ENCODE measurements around the gene CTNNBL1.
"Not testable (repeated sequence)": the region's sequence is repeated elsewhere in the genome, so short reads cannot be mapped to it uniquely, and the experiment has no call there.

CTNNBL1 gene, protein sequence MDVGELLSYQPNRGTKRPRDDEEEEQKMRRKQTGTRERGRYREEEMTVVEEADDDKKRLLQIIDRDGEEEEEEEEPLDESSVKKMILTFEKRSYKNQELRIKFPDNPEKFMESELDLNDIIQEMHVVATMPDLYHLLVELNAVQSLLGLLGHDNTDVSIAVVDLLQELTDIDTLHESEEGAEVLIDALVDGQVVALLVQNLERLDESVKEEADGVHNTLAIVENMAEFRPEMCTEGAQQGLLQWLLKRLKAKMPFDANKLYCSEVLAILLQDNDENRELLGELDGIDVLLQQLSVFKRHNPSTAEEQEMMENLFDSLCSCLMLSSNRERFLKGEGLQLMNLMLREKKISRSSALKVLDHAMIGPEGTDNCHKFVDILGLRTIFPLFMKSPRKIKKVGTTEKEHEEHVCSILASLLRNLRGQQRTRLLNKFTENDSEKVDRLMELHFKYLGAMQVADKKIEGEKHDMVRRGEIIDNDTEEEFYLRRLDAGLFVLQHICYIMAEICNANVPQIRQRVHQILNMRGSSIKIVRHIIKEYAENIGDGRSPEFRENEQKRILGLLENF

DNA sequence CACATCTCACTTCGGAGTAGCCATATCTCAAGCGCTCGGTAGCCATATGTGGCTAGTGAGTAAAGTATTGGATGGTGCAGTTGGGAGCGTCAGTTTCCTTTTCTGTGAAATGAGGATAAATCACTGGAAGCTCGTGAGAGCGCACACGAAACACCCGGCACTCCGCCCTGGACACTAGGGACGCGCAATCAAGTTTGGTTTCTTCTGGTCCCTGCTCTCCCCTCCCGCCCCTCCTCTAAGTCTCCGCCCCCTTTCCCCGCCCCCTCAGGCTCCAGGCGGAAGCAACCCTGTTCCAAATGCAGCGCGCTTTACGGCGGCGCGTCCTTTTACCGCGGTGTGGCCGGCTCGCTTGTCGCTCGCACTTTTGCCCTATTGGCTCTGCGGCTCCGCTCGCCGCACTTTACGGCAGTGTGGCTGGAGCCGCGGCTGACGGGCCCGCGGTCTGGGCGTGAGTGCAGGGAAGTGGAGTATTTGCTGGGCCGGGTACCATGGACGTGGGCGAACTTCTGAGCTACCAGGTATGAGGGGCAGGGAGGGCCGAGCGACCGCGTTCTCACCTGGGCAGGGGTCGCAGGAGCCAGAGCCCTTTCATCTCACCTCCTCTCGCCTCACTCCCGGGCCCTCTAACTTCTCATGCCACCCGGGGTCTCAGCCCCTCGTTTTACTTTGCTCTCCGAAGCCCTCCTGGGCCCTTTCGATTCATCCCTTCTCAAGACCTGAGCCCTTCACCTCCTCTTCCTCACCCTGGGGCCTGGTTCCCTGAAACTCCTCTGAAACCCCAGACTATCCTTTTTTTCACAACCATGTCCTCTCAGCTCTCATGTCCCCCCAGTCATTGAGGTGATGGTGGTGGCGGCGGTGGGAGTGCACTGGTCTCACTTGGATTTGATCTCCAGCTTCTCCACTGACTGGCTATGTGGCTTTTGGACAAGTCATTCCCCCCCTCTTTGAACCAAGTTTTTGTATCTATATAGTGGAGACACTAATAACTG, at the start of gene CTNNBL1:
TSS of gene CTNNBL1 (plus strand) at position 396 of the 992 bp plus-strand sequence. CDS start at position 489, 93 bp downstream.
- in situ Hi-C loops (cut with MboI; ENCODE audit: low sequenced_read_pairs), result no loop called here

GRCh38 chr20:37644605-37645004, 49.2 kb upstream of the CTNNBL1 start:
- in situ Hi-C loops (cut with MboI; ENCODE audit: low sequenced_read_pairs), result no loop called here

- in situ Hi-C loops (cut with MboI; ENCODE audit: low sequenced_read_pairs), result no loop called here
These were observed 45.9 kb upstream of the CTNNBL1 start for GRCh38 chr20:37647946-37648345.

DNA sequence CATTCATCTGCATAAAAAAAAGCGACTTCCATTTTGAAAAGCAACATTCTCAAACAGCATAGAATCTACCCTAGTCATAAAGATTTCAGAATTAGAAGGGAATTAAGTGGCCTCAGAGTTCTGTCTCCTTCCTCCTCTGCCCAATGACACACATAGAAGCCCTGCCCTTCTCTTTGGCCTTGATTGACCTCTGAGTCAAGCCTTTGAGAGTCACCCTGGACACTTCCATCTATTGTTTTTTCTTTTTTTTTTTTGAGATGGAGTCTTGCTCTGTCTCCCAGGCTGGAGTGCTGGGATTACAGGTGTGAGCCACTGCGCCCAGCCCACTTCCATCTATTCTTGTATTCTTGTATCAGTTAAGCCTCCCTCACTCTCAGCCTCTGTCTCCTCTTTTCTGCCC, 44.8 kb upstream of the CTNNBL1 start:
- in situ Hi-C loops (cut with MboI; ENCODE audit: low sequenced_read_pairs), result no loop called here

GRCh38 chr20:37649676-37650370, 44.0 kb upstream of the CTNNBL1 start:
- in situ Hi-C loops (cut with MboI; ENCODE audit: low sequenced_read_pairs), result no loop called here

- in situ Hi-C loops (cut with MboI; ENCODE audit: low sequenced_read_pairs), result no loop called here
These were observed 43.2 kb upstream of the CTNNBL1 start for GRCh38 chr20:37650661-37651060.

DNA sequence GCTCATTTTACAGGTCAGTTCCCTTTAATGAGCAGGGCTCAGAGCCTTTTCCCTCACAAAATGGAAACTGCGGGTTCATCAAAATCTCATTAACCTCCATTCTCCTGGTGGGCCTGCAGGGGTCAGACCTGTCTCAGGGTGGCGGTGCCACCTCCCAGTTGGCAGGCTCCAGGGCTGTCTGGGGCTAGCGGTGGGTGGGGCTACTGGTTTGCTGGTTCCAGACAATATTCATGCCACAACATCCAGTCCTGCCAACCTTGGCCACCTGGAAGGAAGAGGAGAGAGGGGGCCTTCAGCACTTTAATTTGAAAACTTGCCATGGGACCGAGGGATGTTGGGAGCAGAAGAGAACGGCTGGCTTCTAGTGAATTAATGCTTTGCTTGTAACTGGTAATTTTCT, 41.9 kb upstream of the CTNNBL1 start:
- in situ Hi-C loops (cut with MboI; ENCODE audit: low sequenced_read_pairs), result no loop called here

- in situ Hi-C loops (cut with MboI; ENCODE audit: low sequenced_read_pairs), result no loop called here
These were observed 36.9 kb upstream of the CTNNBL1 start for GRCh38 chr20:37656945-37657344.

DNA sequence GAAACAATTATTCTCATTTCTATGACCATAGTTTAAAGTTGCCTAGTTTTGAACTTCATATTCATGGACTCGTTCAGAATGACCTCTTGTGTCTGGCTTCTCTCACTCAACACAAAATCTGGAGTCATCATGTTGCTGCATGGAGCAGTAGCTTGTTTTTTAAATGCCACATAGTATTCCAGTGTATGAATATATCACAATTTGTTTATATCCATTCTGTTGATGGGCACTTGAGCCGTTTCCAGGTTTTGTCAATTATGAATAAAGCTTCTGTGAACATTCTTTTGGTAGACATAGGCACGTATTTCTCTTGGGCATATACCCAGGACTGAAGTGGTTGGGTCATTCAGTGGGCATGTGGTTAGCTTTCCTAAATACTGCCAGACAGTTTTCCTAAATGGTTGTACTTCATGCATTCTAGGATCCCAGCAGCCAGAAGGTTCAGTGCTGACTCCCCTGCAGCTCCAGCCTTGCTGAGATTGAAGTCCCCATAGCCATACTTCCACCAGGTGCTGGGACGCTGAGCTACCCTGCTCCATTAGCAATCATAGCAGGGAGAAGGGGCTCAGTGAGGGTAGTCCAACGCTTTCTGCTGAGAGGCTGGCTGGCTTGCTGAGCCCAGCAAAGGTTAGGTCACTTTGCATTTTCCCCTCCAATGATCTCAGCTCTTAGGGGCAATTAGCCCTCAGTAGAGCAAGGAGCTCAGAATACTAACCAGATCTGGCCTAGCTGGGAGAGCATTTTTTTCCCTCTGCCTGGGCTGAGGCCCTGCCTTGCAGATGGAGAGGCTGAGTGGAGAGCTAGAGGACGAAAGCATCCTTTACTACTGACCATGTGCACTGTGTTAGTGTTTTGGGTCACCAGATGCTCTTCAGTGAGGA, 35.7 kb upstream of the CTNNBL1 start:
- in situ Hi-C loops (cut with MboI; ENCODE audit: low sequenced_read_pairs), result no loop called here

DNA sequence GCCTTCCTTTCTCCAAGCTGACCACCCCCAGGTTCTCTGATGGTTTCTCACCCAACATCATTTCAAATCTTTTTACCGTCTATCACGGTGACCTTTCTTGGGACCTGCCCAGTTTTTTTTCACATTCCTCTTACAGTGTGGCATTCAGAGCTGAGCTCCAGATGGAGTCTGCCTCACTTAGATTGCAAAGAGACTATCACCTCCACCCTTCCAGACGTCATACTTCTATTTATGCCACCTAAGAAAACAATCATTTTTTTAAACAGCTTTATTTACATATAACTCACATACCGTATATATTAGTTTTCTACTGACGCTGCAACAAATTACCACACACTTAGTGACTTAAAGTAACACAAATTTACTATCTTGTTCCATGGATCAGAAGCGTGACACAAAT, 32.3 kb upstream of the CTNNBL1 start:
- in situ Hi-C loops (cut with MboI; ENCODE audit: low sequenced_read_pairs), result no loop called here

- in situ Hi-C loops (cut with MboI; ENCODE audit: low sequenced_read_pairs), result no loop called here
These were observed 31.5 kb upstream of the CTNNBL1 start for GRCh38 chr20:37662308-37662707.

- in situ Hi-C loops (cut with MboI; ENCODE audit: low sequenced_read_pairs), result not testable (repeated sequence)
These were observed 29.2 kb upstream of the CTNNBL1 start for GRCh38 chr20:37664595-37664994.

DNA sequence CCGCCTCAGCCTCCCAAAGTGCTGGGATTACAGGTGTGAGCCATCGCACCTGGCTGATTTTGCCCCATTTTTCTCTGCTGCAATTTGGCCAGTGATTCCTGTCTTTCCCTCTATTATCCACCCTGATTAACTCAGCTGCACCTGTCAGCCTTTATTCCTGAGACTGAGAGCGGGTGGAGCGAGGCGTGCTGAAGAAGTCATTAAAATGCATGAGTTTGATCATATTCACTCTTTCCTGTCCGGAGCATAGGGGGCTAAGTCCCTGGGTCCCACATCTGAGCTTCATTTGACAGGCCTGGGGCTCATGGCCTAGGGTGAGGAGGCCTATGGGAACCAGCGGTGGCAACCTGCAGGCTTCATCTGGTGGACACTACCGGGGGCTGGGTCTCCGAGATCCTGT, 25.7 kb upstream of the CTNNBL1 start:
- in situ Hi-C loops (cut with MboI; ENCODE audit: low sequenced_read_pairs), result no loop called here

GRCh38 chr20:37669062-37669772, 24.6 kb upstream of the CTNNBL1 start:
- in situ Hi-C loops (cut with MboI; ENCODE audit: low sequenced_read_pairs), result no loop called here

GRCh38 chr20:37669773-37670236, 24.0 kb upstream of the CTNNBL1 start:
- in situ Hi-C loops (cut with MboI; ENCODE audit: low sequenced_read_pairs), result no loop called here

- in situ Hi-C loops (cut with MboI; ENCODE audit: low sequenced_read_pairs), result no loop called here
These were observed 23.5 kb upstream of the CTNNBL1 start for GRCh38 chr20:37670351-37670791.

DNA sequence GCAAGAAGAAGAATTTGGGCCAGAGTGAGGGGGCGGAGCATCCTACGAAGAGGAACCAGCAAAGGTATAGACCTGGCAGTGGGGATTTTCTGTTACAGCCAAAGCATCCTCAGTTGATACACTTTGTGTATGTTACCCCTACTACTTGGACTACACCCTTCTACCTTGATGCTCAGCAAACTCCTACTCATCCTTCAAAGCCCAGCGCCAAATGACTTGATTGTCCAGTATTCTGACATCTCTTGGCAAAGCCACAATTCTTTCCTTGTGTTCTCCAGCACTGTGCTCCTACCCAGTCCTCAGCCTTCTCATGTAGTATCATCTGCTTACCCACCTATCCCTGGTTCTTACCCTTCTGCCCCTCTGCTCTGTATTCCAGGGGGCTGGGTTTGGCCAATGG, 21.7 kb upstream of the CTNNBL1 start:
- in situ Hi-C loops (cut with MboI; ENCODE audit: low sequenced_read_pairs), result no loop called here

DNA sequence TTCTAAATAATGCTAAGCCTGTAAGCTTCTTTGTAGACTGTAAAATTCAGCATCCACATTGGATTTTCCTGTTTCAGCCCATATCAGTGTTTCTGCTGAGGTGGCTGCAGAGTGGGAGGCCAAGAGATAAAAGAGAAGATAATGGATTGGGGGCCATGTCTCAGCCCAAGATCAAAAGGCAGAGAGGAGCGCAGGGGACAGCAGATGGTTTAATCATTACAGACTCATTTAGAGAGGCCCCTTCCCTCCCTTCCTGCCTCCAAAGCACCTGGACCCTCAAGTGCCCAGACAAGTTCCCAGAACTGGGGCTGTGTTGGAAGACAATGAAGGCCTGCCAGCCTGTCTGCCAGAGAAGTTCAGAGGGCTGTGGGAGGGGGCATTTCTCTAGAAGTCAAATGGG, 20.4 kb upstream of the CTNNBL1 start:
- in situ Hi-C loops (cut with MboI; ENCODE audit: low sequenced_read_pairs), result no loop called here

GRCh38 chr20:37676440-37676839, 17.4 kb upstream of the CTNNBL1 start:
- in situ Hi-C loops (cut with MboI; ENCODE audit: low sequenced_read_pairs), result no loop called here

Data from HL-60/S4 treated with retinoic acid at 250 ng/mL for 4 days and 3 days (cell line).